Dedifferentiated amniotic fluid mesenchymal stem cell (primary cell): ENCODE results near the gene CA4.
A peak's percentile ranks its signal among the peaks of the same experiment; 100 is the strongest.

Experiments used
- DNase-seq: peaks from one replicate; pipeline ENCODE4 v3.0.0-alpha.2; 2016; ENCODE audit errors: extremely low spot score

CA4 gene

DNA sequence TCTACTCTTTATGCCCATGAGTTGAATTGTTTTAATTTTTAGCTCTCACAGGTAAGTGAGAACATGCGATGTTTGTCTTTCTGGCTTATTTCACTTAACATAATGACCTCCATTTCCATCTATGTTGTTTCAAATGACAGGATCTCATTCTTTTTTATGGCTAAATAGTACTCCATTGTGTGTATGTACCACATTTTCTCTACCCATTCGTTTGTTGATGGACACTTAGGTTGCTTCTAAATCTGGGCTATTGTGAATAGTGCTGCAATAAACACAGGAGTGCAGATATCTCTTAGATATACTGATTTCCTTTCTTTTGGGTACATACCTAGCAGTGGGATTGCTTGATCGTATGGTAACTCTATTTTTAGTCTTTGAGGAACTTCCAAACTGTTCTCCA, 19.3 kb upstream of the CA4 start:
- DNase-seq = no peak

GRCh38 chr17:60134396-60135150, 15.2 kb upstream of the CA4 start:
- DNase-seq = peak; percentile 39

DNA sequence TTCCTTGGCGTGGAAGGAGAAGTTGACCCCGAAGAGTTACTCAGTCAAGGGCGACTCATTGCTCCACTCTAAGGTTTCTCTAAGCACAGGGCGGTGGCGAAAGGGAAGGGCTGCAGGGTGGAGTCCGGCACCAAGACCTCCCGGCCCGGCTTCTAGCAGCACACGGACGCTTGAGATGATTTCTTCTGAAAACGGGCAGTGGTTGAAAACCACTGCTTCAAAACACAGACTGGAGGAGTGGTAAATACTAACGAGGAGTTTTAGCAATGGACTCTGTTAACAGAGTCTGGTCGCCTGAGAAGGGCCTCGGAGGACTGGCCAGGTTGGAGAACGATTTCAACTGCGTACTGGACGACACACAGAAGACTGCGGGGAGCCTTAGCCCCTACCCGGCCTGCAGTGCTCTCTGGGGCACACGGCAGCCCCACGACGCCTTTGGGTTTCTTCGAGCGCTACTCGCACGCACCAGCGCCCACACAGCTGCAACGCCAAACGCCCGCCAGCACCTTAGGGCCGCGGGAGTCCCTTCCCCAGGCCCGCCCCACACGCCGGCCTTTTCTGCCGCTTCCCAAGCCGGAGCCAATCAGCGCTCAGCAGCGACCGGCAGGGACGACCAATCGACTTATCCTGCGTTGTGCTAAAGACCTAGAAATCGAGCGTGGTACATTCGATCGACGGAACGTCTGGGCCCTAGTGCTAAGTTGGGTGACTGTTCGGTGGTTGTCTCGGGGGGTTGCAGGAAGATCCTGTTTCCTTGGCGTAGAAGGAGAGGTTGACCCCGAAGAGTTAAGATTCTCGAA, 14.4 kb upstream of the CA4 start:
- DNase-seq = peak; percentile 91

DNA sequence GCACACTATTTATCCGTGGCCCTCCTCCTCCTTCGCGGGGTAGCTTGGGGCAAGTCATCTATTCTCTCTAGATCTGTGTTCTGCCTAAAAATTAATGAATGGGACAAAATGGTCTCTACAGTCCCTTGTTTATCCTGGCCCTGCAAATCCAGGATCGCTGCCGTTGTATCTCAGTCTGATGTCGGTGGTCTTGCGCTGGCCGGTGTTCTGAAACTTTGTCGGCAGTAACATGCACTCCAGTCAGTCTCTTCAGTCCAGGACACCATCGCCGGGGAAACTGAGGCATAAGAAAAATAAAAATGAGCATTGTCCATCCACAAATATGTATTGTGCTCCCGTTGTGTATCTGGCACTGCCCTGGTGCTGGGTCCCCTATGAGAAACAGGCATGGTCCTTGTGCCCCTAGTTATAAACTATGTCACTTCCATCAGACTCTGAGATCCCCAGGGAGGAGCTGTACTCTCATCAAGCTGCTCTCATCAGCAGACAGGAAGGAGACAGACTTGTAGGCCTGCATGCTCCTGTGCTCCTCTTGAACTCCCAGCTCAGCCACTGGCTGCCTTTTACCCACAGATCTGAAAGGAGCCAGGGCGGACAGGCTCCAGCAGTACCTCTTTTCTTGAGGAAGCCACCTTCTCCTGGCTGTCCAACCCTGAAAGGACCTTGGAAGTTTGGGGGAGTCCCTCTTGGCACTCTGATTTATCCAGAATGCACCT, 13.7 kb upstream of the CA4 start:
- DNase-seq = no peak

- DNase-seq = no peak
These were observed 12.0 kb upstream of the CA4 start for GRCh38 chr17:60137731-60138130.

DNA sequence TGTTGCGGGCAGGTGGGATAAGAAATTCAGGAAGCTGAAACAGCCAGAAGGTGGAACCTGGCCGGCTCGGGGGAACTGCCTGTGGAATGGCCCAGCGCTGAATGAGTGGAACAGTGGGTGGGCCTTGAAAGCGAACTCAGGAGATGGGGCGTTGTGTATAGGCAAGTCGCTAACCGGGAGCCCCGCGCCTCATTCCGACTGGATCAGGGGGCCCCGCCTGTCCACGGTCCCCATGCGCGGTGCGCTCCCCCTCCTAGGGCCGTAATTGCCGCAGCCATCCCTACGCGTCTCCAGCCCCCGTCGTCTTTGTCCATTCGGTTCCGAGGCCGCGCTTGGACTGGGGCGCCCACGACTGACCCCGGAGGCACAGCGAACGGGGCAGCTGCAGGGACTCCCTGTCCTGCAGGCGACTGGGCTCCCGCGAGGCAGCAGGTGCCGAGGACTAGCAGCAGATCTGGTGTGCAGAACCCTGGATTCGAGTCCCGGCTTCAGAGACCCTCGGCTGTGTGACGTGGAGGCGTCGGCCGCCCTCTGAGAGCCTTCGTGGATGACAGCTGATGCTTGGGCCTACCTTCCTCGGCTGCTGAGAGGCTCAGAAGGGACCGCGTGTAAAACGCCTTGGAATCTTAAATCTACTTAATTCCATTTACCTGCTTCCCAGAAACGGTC, 10.9 kb upstream of the CA4 start:
- no peak for DNase-seq

GRCh38 chr17:60139438-60140285, 10.1 kb upstream of the CA4 start:
- peak; percentile 57 for DNase-seq

DNA sequence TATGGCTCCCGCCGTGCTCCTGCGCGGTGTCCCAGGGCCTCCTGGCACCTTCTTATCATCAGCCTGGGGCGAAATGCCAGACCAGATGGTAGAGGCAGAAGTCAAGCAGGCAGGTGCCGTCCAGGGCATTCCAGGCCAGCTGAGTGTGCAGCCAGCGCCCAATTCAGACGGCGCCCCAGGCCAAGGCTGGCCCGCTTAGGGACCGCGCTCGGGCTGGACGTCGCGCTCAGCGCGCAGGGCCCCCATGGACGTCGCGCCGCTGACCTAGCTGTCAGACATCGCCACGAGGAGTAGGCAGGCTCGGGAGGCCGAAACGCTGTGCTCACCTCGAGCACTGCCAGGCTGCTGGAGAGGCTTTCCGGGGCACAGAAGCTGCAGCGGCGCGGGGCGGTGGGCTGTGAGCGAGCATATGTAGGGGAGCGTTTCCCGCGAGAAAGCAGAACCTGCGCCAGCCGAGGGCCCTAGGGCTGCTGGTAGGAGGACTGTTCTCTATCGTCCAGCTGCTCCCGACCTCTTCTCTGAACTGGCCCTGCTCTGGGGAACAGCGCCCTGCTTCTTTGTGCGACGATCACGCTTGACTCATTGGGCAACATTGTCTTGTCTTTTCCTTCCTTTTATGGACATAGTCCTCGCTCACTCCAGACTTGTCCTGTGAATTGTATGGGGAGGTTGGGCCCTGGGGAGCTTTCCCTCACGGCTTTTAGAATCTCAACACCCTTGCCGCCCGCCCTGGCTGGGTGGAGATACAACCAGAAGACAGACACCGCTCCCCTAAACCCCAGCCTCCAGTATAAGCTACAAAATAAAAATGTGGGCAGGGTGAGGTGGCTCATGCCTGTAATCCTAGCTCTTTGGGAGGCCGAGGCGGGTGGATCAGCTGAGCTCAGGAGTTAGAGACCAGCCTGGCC, 8.4 kb upstream of the CA4 start:
- no peak for DNase-seq

- DNase-seq = peak; percentile 88
These were observed 6.8 kb upstream of the CA4 start for GRCh38 chr17:60142872-60143499.

DNA sequence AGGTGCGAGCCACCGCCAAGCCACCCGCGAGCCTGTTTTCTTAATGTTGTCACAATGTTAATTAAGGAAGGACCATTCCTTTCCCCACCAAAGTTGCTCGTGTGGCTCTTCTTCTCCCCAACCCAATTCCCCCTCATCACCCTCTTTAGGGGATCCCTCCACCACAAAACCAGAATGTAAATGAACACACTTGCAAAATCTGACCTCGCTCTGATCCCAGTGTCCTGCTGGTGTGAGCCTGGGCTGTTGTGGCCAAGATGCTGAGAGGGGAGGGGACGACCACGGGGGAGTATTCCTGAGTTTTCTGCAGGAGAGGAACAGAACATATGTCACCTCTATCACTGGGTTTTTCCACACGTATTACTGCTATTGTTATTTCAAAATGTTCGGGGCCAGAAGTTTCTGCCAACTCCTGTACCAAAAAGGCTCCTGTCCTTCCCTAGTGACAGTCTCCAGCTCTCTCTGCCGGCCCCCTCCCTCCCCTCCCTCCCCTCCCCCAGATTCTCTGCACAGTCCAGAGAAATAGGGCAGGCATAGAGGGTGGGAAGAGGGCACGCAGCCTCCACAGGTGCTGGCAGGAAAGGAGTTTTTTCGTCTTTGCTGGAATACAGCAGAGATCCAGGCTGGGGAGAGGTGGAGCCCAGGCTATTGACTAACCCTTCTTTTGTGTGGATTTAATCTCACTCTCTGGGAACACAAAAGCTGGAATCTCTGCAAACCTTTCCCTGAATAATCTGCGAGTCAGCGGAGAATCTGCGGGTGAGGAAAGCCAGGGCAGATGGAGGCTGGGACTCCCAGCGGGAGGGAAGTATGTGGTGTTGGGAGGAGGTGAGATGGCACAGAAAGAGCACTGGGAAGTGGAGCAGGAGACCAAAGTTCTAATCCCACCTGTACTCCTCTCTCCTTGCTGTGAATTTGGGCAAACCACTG, 4.5 kb upstream of the CA4 start:
- no peak for DNase-seq

DNA sequence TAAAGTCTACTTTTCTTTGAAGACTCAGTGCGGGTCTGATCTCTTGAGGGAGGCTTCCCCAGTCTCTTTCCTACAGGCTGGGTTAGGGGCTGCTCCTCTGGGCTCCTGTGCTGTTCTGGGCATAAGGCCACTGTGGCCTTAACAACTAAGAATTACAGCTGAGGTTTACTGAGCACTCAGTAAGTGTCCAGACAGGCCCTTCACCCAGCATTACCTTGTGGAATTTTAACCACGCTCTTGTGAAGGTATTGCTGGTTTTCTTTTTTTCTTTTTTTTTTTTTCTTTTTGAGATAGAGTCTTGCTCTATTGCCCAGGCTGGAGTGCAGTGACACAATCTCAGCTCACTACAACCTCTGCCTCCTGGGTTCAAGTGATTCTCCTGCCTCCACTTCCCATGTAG, 3.6 kb upstream of the CA4 start:
- no peak for DNase-seq

DNA sequence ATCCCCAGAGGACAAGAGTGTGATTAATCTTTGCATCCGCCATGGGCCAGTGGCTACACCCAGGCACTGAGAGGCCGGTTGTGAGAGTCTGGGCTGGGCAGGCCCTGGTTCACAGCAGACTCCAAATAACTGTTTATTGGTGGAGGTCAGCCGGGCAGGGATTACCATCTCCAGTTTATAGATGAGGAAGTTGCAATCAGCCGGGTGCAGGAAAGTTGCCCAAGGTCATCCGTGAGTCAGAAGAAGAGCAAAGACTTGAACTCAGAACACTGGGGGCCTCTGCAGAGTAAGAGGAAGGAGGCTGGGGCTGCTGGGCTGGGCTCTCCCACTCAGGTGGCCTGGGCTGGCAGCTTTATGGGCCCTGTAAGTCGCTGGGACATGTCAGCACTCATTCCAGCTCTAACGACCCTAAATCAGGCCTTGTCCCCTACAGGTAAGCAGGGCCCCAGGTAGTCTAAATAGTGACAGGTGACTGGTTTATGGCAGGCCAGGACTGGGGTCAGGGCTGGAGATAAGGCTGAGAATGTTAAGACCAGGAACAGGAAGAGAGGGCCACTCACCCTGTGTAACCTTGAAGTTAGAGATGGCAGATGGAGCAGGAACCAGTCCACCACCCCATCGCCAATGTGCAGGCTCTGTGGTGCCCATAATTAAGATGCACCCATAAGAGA, 2.1 kb upstream of the CA4 start:
- DNase-seq = no peak

- no peak for DNase-seq
These were observed 1.4 kb upstream of the CA4 start for GRCh38 chr17:60148373-60148772.

DNA sequence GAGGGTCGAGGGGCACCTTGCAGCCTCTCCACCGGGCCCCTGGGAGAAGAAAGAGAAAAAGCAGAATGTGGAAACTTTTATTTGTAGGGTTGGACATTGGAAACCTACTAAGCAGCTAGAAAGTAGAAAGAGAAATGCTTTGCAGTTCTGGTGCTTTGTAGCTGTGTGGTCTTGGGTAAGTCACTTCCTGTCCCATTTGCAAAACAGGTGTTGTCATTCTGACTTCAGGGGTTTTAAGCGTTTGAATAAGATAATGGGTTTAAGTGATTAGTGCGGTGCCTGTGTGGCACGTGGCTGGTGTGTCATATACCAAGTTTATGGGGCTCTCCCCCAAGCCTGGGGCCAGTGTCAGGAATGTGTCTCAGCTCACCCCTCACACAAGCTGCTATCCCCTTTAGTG, 1.6 kb downstream of the CA4 start:
- DNase-seq = no peak

DNA sequence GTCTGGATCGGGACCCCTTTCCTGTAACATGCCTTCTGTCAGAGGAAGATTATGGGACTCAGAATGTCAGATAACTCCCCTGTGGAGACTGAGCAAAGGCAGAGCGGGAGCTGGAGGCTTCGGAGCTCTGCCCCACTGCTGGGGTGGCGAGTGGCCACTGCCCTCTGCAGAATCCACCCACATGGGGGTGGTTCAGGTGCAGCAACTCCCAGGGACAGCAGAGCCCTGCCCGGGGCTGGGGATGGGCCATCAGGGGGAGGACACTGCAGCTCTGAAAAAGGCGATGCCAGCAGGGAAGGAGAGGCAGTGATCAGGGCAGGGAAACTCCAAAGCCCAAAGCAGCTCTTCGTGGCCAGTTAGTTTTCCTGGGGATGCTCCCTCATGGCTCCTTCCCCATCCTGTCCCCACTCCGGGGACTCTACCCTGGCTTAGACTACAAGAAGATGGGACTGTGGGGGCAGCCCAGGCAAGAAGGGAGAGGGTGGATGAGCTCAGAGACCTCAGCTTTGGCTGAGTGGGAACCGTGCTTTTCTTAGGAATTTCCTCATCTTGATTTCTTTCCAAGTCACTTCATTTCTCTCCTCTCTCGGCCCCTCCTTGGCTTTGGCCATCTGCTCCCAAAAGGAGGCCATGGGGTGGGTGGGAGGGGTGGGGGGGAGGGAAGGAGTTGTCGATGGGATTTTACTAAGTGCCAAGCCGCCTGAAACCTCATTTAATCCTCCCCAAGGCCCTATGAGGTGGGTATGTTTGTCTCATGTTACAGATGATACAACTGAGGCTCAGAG, 4.0 kb downstream of the CA4 start:
- DNase-seq = peak; percentile 38

- peak; percentile 37 for DNase-seq
These were observed 5.0 kb downstream of the CA4 start for GRCh38 chr17:60154616-60155426.
